CD14-positive monocyte (primary cell): Measurements from ENCODE around the gene MPL. TPM values are rescaled to one million over a fixed set of nuclear protein-coding genes. Genes with fewer than 3 reads are reported as not detected.

Source experiments
- DNase-seq, 3 donors: peaks; one replicate each; pipeline ENCODE4 v3.0.0-alpha.2; 2011 to 2022
- H2AFZ ChIP-seq: 2 replicates; pipeline ENCODE4 v1.6.0; 2012; ENCODE audit warnings: mild to moderate bottlenecking, low read depth, low read length, inconsistent platforms; ENCODE audit not compliant: insufficient read depth, poor library complexity, severe bottlenecking
- H3K27ac ChIP-seq, 2 donors: 1 replicate in 1 of 2; 2 replicates in 1 of 2; pipeline ENCODE4 v1.5.1; 2012 to 2013; ENCODE audit warnings: low read length in 2 of 2, control low read depth in 1 of 2, inconsistent platforms in 1 of 2, low read depth in 1 of 2, mild to moderate bottlenecking in 1 of 2
- H3K27me3 ChIP-seq, 2 donors: one replicate each; pipeline versions ENCODE4 v1.6.0 to v1.6.1; 2011 to 2013; ENCODE audit warnings: low read length in 2 of 2; ENCODE audit not compliant: control insufficient read depth in 2 of 2, insufficient read depth in 2 of 2
- H3K36me3 ChIP-seq, 2 donors: replicated peaks in 1 of 2; 1 replicate in 1 of 2; 2 replicates in 1 of 2; pipeline versions ENCODE4 v1.5.1 to v1.6.1; 2012 to 2013; ENCODE audit warnings: low read length in 2 of 2, control low read depth in 1 of 2, inconsistent platforms in 1 of 2, mild to moderate bottlenecking in 1 of 2; ENCODE audit not compliant: insufficient read depth in 2 of 2, control insufficient read depth in 1 of 2
- H3K4me1 ChIP-seq, 2 donors: 1 replicate in 1 of 2; 2 replicates in 1 of 2; pipeline versions ENCODE4 v1.5.1 to v1.6.1; 2012 to 2013; ENCODE audit warnings: low read length in 2 of 2, control low read depth in 1 of 2, inconsistent platforms in 1 of 2, mild to moderate bottlenecking in 1 of 2, moderate library complexity in 1 of 2; ENCODE audit not compliant: insufficient read depth in 2 of 2, control insufficient read depth in 1 of 2
- H3K4me2 ChIP-seq: replicated peaks from 2 replicates; pipeline ENCODE3; 2012; ENCODE audit warnings: low read length, moderate library complexity, mild to moderate bottlenecking; ENCODE audit not compliant: poor library complexity, severe bottlenecking; ENCODE audit errors: extremely low read depth
- H3K4me3 ChIP-seq, 3 experiments: fragments of 200-600 bp in 1 of 3; sonication (generic) in 1 of 3; replicated peaks in 1 of 3; 1 replicate in 2 of 3; 2 replicates in 1 of 3; pipeline ENCODE4 v1.5.1; 2011 to 2013; ENCODE audit warnings: low read length in 3 of 3, mild to moderate bottlenecking in 3 of 3, control low read depth in 2 of 3, low read depth in 2 of 3, inconsistent platforms in 1 of 3, moderate library complexity in 1 of 3
- H3K79me2 ChIP-seq: 2 replicates; pipeline ENCODE4 v1.6.0; 2012; ENCODE audit warnings: mild to moderate bottlenecking, control low read depth, inconsistent platforms, low read length, moderate library complexity; ENCODE audit not compliant: insufficient read depth
- H3K9ac ChIP-seq: 2 replicates; pipeline ENCODE4 v1.6.0; 2017; ENCODE audit warnings: low read length, mild to moderate bottlenecking; ENCODE audit not compliant: insufficient read depth, poor library complexity, severe bottlenecking
- H3K9me3 ChIP-seq, 2 donors: replicated peaks in 1 of 2; 1 replicate in 1 of 2; 2 replicates in 1 of 2; pipeline versions ENCODE4 v1.5.1 to v1.6.1; 2012 to 2013; ENCODE audit warnings: low read length in 2 of 2, control low read depth in 1 of 2; ENCODE audit not compliant: control insufficient read depth in 1 of 2, insufficient read depth in 1 of 2
- H4K20me1 ChIP-seq: 2 replicates; pipeline ENCODE4 v1.6.0; 2012; ENCODE audit warnings: mild to moderate bottlenecking, low read length, control low read depth, moderate library complexity; ENCODE audit not compliant: insufficient read depth
- H3K27ac Mint-ChIP-seq, 7 donors: one replicate each; pipeline ENCODE4 v1.8.0; 2020; ENCODE audit warnings: mild to moderate bottlenecking in 7 of 7, mixed read lengths in 7 of 7, moderate library complexity in 6 of 7, inconsistent platforms in 2 of 7
- H3K27me3 Mint-ChIP-seq, 3 donors: one replicate each; pipeline ENCODE4 v1.8.0; 2021 to 2022; ENCODE audit warnings: low read depth in 3 of 3, mild to moderate bottlenecking in 3 of 3, mixed read lengths in 3 of 3, moderate library complexity in 3 of 3, inconsistent platforms in 1 of 3
- H3K36me3 Mint-ChIP-seq, 2 donors: one replicate each; pipeline ENCODE4 v1.8.0; 2020; ENCODE audit warnings: mixed read lengths in 2 of 2, inconsistent platforms in 1 of 2, mild to moderate bottlenecking in 1 of 2
- H3K4me1 Mint-ChIP-seq: one replicate; pipeline ENCODE4 v1.8.0; 2020; ENCODE audit warnings: mild to moderate bottlenecking, mixed read lengths
- H3K4me3 Mint-ChIP-seq, 2 donors: one replicate each; pipeline ENCODE4 v1.8.0; 2020; ENCODE audit warnings: mild to moderate bottlenecking in 2 of 2, mixed read lengths in 2 of 2, moderate library complexity in 1 of 2
- H3K9me3 Mint-ChIP-seq, 7 donors: one replicate each; pipeline ENCODE4 v1.8.0; 2020 to 2022; ENCODE audit warnings: mixed read lengths in 7 of 7, mild to moderate bottlenecking in 6 of 7, moderate library complexity in 6 of 7, inconsistent platforms in 2 of 7
- WGBS: methylation state at CpG from one replicate; pipeline ENCODE4 v1.1.5; 2013; ENCODE audit warnings: missing lambda C conversion rate; ENCODE audit not compliant: insufficient coverage; 5-methylcytosine and 5-hydroxymethylcytosine counted together
- intact Hi-C, 2 donors: fragments of 100-400 bp; cut with micrococcal nuclease; formaldehyde crosslinking; loops; one replicate each; pipeline versions ENCODE4 v1.15.0 to v1.15.1; 2023
- polyA plus RNA-seq, 3 donors: library from polyadenylated mRNA; depleted of rRNA in 1 of 3; unstranded in 2 of 3; stranded (reverse) in 1 of 3; fragments of 300-500 nt in 2 of 3; fragments of >200 nt in 1 of 3; fragmentation: Illumina TruSeq in 2 of 3; gene quantifications; 1 replicate in 2 of 3; 2 replicates in 1 of 3; pipeline ENCODE4 v1.2.3, GENCODE V29; 2012 to 2021
- TF ChIP-seq, protein P1 (sequence below): fragments of 200-600 bp; IDR thresholded peaks from one replicate; pipeline ENCODE4 v1.8.0; 2022; ENCODE audit warnings: antibody characterized with exemption, mild to moderate bottlenecking

The MPL gene
- polyA plus RNA-seq, 3 donors = not detected

DNA sequence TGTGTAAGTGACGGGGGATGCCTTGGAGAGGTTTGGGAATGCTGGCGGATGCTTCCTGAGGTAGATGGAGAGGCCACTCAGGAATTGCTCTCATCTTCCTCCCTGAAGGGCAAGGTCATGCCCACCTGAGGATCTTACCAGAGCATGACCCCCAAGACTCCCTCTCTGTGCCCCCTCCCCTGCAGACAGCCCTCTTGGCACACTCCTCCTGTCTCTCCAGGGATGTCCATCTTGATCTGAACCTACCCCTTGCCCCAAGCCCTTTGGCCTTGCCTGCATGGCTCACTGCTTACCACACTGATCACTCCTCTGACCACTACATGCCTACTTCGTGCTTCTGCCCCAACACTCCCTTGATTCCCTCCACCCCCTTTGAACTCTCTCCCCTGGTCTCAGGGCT lies 17.9 kb upstream of the MPL start:
- WGBS = no CpG with 5 or more reads among the region's 3 CpGs

GRCh38 chr1:43321331-43321891 lies 16.2 kb upstream of the MPL start:
- no peak overlapping the region for H3K27ac ChIP-seq
- no peak overlapping the region for H2AFZ ChIP-seq
- WGBS = 96% methylated on average over 7 of the region's 16 CpGs
- H3K79me2 ChIP-seq = no peaks in the 10 kb centered on the region
- peaks cover 0 to under 1% of the 10 kb centered on the region in 2 donors for H3K4me1 ChIP-seq
- Mint-ChIP-seq H3K4me1 (peaks cover 4% of the 10 kb centered on the region), H3K27me3 (peaks cover 0 to 5% (median 4%) of the 10 kb centered on the region in 3 donors), H3K27ac (no peak overlapping the region), H3K4me3 (no peak overlapping the region), H3K9me3 (peaks cover 0 to 14% (median 8%) of the 10 kb centered on the region in 7 donors), H3K36me3 (no peaks in the 10 kb centered on the region)
- no peak overlapping the region for H3K4me3 ChIP-seq
- H3K36me3 ChIP-seq = no peaks in the 10 kb centered on the region
- H3K27me3 ChIP-seq = no peaks in the 10 kb centered on the region
- intact Hi-C loops = no loop called here
- TF ChIP-seq, protein P1, sequence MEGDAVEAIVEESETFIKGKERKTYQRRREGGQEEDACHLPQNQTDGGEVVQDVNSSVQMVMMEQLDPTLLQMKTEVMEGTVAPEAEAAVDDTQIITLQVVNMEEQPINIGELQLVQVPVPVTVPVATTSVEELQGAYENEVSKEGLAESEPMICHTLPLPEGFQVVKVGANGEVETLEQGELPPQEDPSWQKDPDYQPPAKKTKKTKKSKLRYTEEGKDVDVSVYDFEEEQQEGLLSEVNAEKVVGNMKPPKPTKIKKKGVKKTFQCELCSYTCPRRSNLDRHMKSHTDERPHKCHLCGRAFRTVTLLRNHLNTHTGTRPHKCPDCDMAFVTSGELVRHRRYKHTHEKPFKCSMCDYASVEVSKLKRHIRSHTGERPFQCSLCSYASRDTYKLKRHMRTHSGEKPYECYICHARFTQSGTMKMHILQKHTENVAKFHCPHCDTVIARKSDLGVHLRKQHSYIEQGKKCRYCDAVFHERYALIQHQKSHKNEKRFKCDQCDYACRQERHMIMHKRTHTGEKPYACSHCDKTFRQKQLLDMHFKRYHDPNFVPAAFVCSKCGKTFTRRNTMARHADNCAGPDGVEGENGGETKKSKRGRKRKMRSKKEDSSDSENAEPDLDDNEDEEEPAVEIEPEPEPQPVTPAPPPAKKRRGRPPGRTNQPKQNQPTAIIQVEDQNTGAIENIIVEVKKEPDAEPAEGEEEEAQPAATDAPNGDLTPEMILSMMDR = no peak
- H4K20me1 ChIP-seq = no peaks in the 10 kb centered on the region
- no peak for DNase-seq
- H3K9me3 ChIP-seq = no peaks in the 10 kb centered on the region
- H3K9ac ChIP-seq = no peak overlapping the region
- no peak overlapping the region for H3K4me2 ChIP-seq

More for the DNA sequence above, 17.9 kb upstream of the MPL start:
- no peak for DNase-seq
- H3K27ac ChIP-seq = no peak overlapping the region
- H3K4me3 ChIP-seq = no peak overlapping the region
- H3K36me3 ChIP-seq = no peaks in the 10 kb centered on the region
- H3K27me3 ChIP-seq = no peaks in the 10 kb centered on the region
- H3K36me3 Mint-ChIP-seq = no peaks in the 10 kb centered on the region
- TF ChIP-seq, protein P1 = no peak
- H2AFZ ChIP-seq = no peak overlapping the region
- no peaks in the 10 kb centered on the region for H3K79me2 ChIP-seq
- H3K27me3 Mint-ChIP-seq = peaks cover 0 to 4% (median 4%) of the 10 kb centered on the region in 3 donors
- intact Hi-C loops = no loop called here
- H3K27ac Mint-ChIP-seq = peak overlapping the region in 1 of 7 donors; percentile 19
- peaks cover 10% of the 10 kb centered on the region for H3K4me1 Mint-ChIP-seq
- H3K4me2 ChIP-seq = no peak overlapping the region
- peaks cover 0 to 2% of the 10 kb centered on the region in 2 donors for H3K4me1 ChIP-seq
- H3K9me3 Mint-ChIP-seq = peaks cover 0 to 2% (median 2%) of the 10 kb centered on the region in 7 donors
- H3K9me3 ChIP-seq = no peaks in the 10 kb centered on the region
- H4K20me1 ChIP-seq = no peaks in the 10 kb centered on the region
- H3K4me3 Mint-ChIP-seq = no peak overlapping the region
- H3K9ac ChIP-seq = no peak overlapping the region
